Activated CD4-positive, alpha-beta memory T cell treated with anti-CD3 and anti-CD28 coated beads for 36 hours (primary cell): ENCODE measurements around the gene MYH1. TPM values are rescaled to one million over a fixed set of nuclear protein-coding genes. Genes with fewer than 3 reads are reported as not detected.

Experiments used
- CTCF ChIA-PET: fragments of 350-600 bp; sonication (Branson Sonifier 250); formaldehyde crosslinking; loops from one replicate; lab custom pipeline; 2021; ENCODE audit warnings: antibody characterized with exemption, inconsistent platforms; lab: Charles Lee
- POLR2A ChIA-PET: fragments of 350-600 bp; sonication (Branson Sonifier 250); formaldehyde crosslinking; loops from one replicate; lab custom pipeline; 2021; ENCODE audit warnings: antibody characterized with exemption; lab: Charles Lee
- DNase-seq: peaks from one replicate; pipeline ENCODE4 v3.0.0-alpha.2; 2020
- H3K27ac Mint-ChIP-seq: one replicate; pipeline ENCODE4 v1.8.0; 2021; ENCODE audit warnings: mixed read lengths
- H3K27me3 Mint-ChIP-seq: one replicate; pipeline ENCODE4 v1.8.0; 2021; ENCODE audit warnings: mixed read lengths
- H3K36me3 Mint-ChIP-seq: one replicate; pipeline ENCODE4 v1.8.0; 2021; ENCODE audit warnings: mixed read lengths
- H3K4me1 Mint-ChIP-seq: one replicate; pipeline ENCODE4 v1.8.0; 2021; ENCODE audit warnings: low read depth, mixed read lengths
- H3K4me3 Mint-ChIP-seq: one replicate; pipeline ENCODE4 v1.8.0; 2021; ENCODE audit warnings: mild to moderate bottlenecking, mixed read lengths
- H3K9me3 Mint-ChIP-seq: one replicate; pipeline ENCODE4 v1.8.0; 2021; ENCODE audit warnings: mixed read lengths
- intact Hi-C: fragments of 100-400 bp; cut with micrococcal nuclease; formaldehyde crosslinking; loops from one replicate; pipeline ENCODE4 v1.15.1; 2023
- total RNA-seq, 2 experiments: library from RNA; stranded (reverse); gene quantifications; one replicate each; pipeline ENCODE4 v1.2.3, GENCODE V29; 2021

Gene MYH1
- total RNA-seq, 2 experiments from 2014 or later: not detected

- no peak for DNase-seq
- intact Hi-C loops: no loop called here
- ChIA-PET POLR2A (no interaction called here), CTCF (no interaction called here)
- Mint-ChIP-seq H3K4me3 (no peak within 1 kb of the TSS), H3K9me3 (no peaks in the 10 kb centered on the region), H3K36me3 (no peaks in the 10 kb centered on the region), H3K4me1 (no peaks in the 10 kb centered on the region), H3K27ac (no peak within 1 kb of the TSS), H3K27me3 (no peaks in the 10 kb centered on the region)
Observed at GRCh38 chr17:10469459-10469858, 48.9 kb downstream of the MYH1 start, which contains the start of gene MYH4. TSS of gene MYH4 (minus strand) at chr17:10469559. CDS start at chr17:10466745, 2,814 bp downstream.

- DNase-seq: no peak
- CTCF ChIA-PET: no interaction called here
- H3K4me1 Mint-ChIP-seq: no peaks in the 10 kb centered on the region
- H3K9me3 Mint-ChIP-seq: no peaks in the 10 kb centered on the region
- POLR2A ChIA-PET: no interaction called here
- no peak overlapping the region for H3K27ac Mint-ChIP-seq
- intact Hi-C loops: no loop called here
- H3K4me3 Mint-ChIP-seq: no peak overlapping the region
- no peaks in the 10 kb centered on the region for H3K36me3 Mint-ChIP-seq
- peaks cover 6% of the 10 kb centered on the region for H3K27me3 Mint-ChIP-seq
Observed at GRCh38 chr17:10463402-10463801, 54.9 kb downstream of the MYH1 start.

DNA sequence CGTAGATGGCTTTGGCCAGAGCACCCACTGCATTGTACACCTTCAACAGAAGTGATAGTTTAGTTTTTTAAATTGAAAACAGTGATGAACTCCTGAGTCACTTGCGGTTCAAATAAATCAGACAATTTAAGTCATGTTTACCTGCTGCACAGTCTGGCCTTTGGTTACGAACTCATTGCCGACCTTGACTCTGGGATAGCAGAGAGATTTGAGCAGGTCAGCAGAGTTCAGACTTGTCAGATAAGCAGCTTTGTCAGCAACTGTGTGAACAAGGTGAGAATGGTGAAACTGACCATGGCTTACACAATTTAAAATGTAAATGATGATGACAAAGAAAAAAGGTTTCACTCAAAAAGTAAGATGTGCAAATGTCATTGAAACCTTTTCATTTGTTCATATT, 58.3 kb downstream of the MYH1 start:
- no peaks in the 10 kb centered on the region for H3K4me1 Mint-ChIP-seq
- intact Hi-C loops: no loop called here
- POLR2A ChIA-PET: no interaction called here

DNA sequence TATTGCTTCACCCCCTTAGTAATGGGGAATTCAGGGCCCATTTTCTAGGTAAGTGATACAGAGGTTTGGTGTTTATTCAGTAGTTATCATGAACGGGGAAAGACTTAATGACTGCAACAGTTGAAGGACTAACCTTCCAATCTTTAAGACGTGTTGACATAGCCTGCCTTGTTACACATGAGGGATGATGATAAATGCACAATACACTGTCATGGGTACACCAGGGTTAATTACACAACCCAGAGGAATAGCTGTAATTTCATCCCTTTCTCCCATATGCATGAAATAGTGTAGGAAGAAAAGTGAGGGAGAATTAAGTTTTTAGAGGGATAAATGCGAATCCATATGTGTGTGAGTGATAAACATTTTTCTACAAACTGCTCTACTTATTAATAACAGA, 59.6 kb downstream of the MYH1 start:
- H3K36me3 Mint-ChIP-seq: no peaks in the 10 kb centered on the region
- intact Hi-C loops: no loop called here
- CTCF ChIA-PET: no interaction called here
- H3K27me3 Mint-ChIP-seq: peaks cover 6% of the 10 kb centered on the region
- H3K4me3 Mint-ChIP-seq: no peak overlapping the region
- no peak for DNase-seq
- no peaks in the 10 kb centered on the region for H3K9me3 Mint-ChIP-seq
- POLR2A ChIA-PET: no interaction called here
- H3K27ac Mint-ChIP-seq: no peak overlapping the region
- H3K4me1 Mint-ChIP-seq: no peaks in the 10 kb centered on the region

More for the DNA sequence above, 58.3 kb downstream of the MYH1 start:
- no peak overlapping the region for H3K4me3 Mint-ChIP-seq
- no peaks in the 10 kb centered on the region for H3K36me3 Mint-ChIP-seq
- DNase-seq: no peak
- no peaks in the 10 kb centered on the region for H3K9me3 Mint-ChIP-seq
- no peak overlapping the region for H3K27ac Mint-ChIP-seq
- H3K27me3 Mint-ChIP-seq: peaks cover 6% of the 10 kb centered on the region
- CTCF ChIA-PET: no interaction called here

DNA sequence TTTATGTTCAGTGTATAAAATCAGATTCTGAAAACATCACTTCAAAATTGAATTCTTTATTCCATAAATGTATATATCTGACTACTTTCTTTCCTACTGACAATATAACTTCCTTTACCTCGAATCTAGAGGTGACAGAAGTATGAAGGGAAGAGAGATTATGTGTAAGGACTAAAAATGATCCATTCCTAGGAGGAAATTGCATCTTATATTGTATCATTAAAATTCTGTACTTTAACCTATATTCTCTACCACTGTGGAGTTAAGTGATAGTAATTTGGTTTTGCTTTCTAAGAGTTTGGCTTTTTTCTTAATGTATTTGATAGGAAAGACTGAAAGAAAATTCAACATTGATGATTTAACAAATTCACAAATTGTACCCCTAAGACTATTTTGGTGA, 60.4 kb downstream of the MYH1 start:
- Mint-ChIP-seq H3K36me3 (no peaks in the 10 kb centered on the region), H3K27ac (no peak overlapping the region), H3K4me3 (no peak overlapping the region), H3K4me1 (no peaks in the 10 kb centered on the region), H3K9me3 (no peaks in the 10 kb centered on the region), H3K27me3 (peaks cover 6% of the 10 kb centered on the region)
- intact Hi-C loops: no loop called here
- ChIA-PET POLR2A (no interaction called here), CTCF (no interaction called here)
- no peak for DNase-seq

DNA sequence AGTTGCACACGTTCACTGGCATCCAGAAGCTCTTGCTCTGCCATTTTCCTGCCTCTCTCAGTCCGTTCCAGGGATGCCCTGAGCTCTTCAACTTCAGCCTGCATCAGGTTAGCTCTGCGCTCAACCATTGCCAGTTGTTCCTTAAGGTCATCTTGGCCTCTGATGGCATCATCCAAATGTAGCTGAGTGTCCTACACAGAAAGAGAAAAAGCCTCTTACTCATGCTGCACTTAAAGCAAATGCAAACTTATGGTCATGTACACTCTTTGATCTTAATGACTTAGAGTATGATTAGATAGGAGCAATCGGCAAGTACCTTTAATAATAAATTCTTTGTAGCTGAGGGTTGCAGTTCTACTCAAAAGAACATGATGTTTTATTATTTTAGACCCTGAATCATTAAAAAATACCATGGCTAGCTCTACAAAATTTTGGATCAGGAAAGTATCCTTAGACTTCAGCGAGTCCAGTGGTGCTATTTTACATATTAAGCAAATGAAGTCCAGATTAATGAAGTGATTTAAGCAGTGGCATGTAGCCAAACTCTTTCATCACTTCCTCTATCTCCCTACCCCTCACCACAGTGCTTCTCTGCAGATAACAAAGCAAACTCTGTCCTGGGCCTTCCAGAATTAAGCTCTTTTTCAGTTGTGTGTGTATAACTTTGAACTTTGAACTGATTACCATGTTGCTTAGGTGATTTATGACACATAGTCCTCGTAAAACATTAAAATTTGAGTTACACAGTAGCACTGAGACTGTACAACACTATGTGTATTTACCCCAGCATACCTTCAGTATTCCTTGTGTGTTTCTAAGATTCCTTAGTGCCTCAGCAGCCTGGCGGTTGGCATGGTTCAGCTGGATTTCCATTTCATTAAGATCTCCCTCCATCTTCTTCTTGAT, 71.1 kb downstream of the MYH1 start:
- no peaks in the 10 kb centered on the region for H3K9me3 Mint-ChIP-seq
- no peak for DNase-seq
- H3K4me3 Mint-ChIP-seq: no peak overlapping the region
- POLR2A ChIA-PET: no interaction called here
- H3K27me3 Mint-ChIP-seq: peaks cover 8% of the 10 kb centered on the region
- H3K36me3 Mint-ChIP-seq: no peaks in the 10 kb centered on the region
- no peaks in the 10 kb centered on the region for H3K4me1 Mint-ChIP-seq
- no peak overlapping the region for H3K27ac Mint-ChIP-seq
- CTCF ChIA-PET: interaction anchor here (0.5 to 1.6 kb wide), 3 partner anchors 112 to 170 kb away, joined by 3 to 6 read pairs (median 6); no protein-coding TSS in a partner anchor
- intact Hi-C loops: no loop called here

Other genes starting within 250 kb of the MYH1 start
- not detected for gene MYH13, start 145.5 kb downstream of the MYH1 start, total RNA-seq
- gene MYH8, start 96.6 kb downstream of the MYH1 start, total RNA-seq: not detected
- gene MYH4, start 49.0 kb downstream of the MYH1 start, total RNA-seq: not detected
- not detected for gene MYH2, start 31.1 kb upstream of the MYH1 start, total RNA-seq
- 1 to 10 TPM; 1.6 to 2.4 TPM for gene MYH3, start 138.8 kb upstream of the MYH1 start, total RNA-seq
- gene SCO1, start 179.0 kb upstream of the MYH1 start, total RNA-seq: 10 to 100 TPM; 34.6 to 36.4 TPM
- gene ADPRM, start 179.1 kb upstream of the MYH1 start, total RNA-seq: 10 to 100 TPM; 12.4 to 13.5 TPM
- gene TMEM220, start 211.5 kb upstream of the MYH1 start, total RNA-seq: under 1 TPM; 0.24 to 0.94 TPM